H1 (cell line): ENCODE results near the gene ASCL2. TPM values are rescaled to one million over a fixed set of nuclear protein-coding genes. Genes with fewer than 3 reads are reported as not detected.

Source experiments
- CTCF ChIA-PET: fragments of 300-600 bp; sonication (Branson Sonifier 250); formaldehyde crosslinking; loops from one replicate; lab custom pipeline; 2021; ENCODE audit not compliant: partially characterized antibody; lab: Charles Lee
- POLR2A ChIA-PET: fragments of 300-600 bp; sonication (Branson Sonifier 250); formaldehyde crosslinking; loops from one replicate; lab custom pipeline; 2021; ENCODE audit warnings: inconsistent platforms; ENCODE audit not compliant: partially characterized antibody; lab: Charles Lee
- DNase-seq, 2 experiments: peaks; one replicate each; pipeline versions ENCODE4 v3.0.0 to v3.0.0-alpha.2; 2010 to 2022; ENCODE audit warnings: low spot score in 2 of 2, low read depth in 1 of 2, mixed read lengths in 1 of 2
- FAIRE-seq: peaks from 2 replicates; lab custom pipeline; 2011; peaks lifted over from hg19 to GRCh38; lab: Jason Lieb, UNC
- H2AFZ ChIP-seq: 2 replicates; pipeline ENCODE4 v1.8.1; 2012; ENCODE audit warnings: low read length, inconsistent platforms
- H2AK5ac ChIP-seq: 2 replicates; pipeline ENCODE4 v1.6.1; 2013; ENCODE audit warnings: low read depth, low read length
- H2BK120ac ChIP-seq: replicated peaks from 2 replicates; pipeline ENCODE3; 2013; ENCODE audit warnings: low read depth, low read length, inconsistent platforms
- H2BK12ac ChIP-seq: 2 replicates; pipeline ENCODE4 v1.6.1; 2013; ENCODE audit warnings: low read depth, low read length
- H2BK15ac ChIP-seq: 2 replicates; pipeline ENCODE4 v1.6.1; 2013; ENCODE audit warnings: low read length
- H2BK20ac ChIP-seq: 2 replicates; pipeline ENCODE4 v1.6.1; 2013; ENCODE audit warnings: low read length
- H2BK5ac ChIP-seq: 2 replicates; pipeline ENCODE4 v1.6.1; 2013; ENCODE audit warnings: low read depth, low read length
- H3K14ac ChIP-seq: 2 replicates; pipeline ENCODE4 v1.6.1; 2013; ENCODE audit warnings: inconsistent platforms; ENCODE audit not compliant: insufficient read length
- H3K18ac ChIP-seq: 2 replicates; pipeline ENCODE4 v1.6.1; 2013; ENCODE audit warnings: low read length; ENCODE audit errors: extremely low read depth
- H3K23ac ChIP-seq: 2 replicates; pipeline ENCODE4 v1.6.1; 2013; ENCODE audit warnings: inconsistent platforms; ENCODE audit not compliant: insufficient read length
- H3K23me2 ChIP-seq: 2 replicates; pipeline ENCODE4 v1.6.1; 2013; ENCODE audit warnings: low read depth, low read length
- H3K27ac ChIP-seq: 2 replicates; pipeline ENCODE4 v1.6.1; 2011; ENCODE audit warnings: low read depth, low read length, inconsistent platforms
- H3K27me3 ChIP-seq, 4 experiments: replicated peaks in 1 of 4; 1 replicate in 1 of 4; 2 replicates in 3 of 4; pipeline versions ENCODE4 v1.6.1 to v1.8.1; 2011 to 2013; ENCODE audit warnings: low read length in 3 of 4, mild to moderate bottlenecking in 3 of 4, inconsistent platforms in 2 of 4, mixed read lengths in 2 of 4, moderate library complexity in 1 of 4; ENCODE audit not compliant: control insufficient read depth in 3 of 4, insufficient read depth in 3 of 4; ENCODE audit errors: extremely low read depth in 1 of 4
- H3K36me3 ChIP-seq, 4 experiments: 2 replicates each; pipeline versions ENCODE4 v1.6.1 to v1.8.1; 2011 to 2013; ENCODE audit warnings: mild to moderate bottlenecking in 4 of 4, low read length in 3 of 4, moderate library complexity in 2 of 4, control low read depth in 1 of 4, inconsistent platforms in 1 of 4; ENCODE audit not compliant: insufficient read depth in 4 of 4, control insufficient read depth in 2 of 4
- H3K4ac ChIP-seq: replicated peaks from 2 replicates; pipeline ENCODE3; 2013; ENCODE audit warnings: low read length, low read depth, mixed read lengths, inconsistent platforms; ENCODE audit not compliant: insufficient read length
- H3K4me1 ChIP-seq, 4 experiments: replicated peaks in 1 of 4; 1 replicate in 1 of 4; 2 replicates in 3 of 4; pipeline versions ENCODE4 v1.6.1 to v1.8.1; 2011 to 2013; ENCODE audit warnings: low read length in 3 of 4, inconsistent platforms in 2 of 4, mixed read lengths in 1 of 4; ENCODE audit not compliant: insufficient read depth in 4 of 4, control insufficient read depth in 3 of 4
- H3K4me2 ChIP-seq, 2 experiments: 2 replicates each; pipeline versions ENCODE4 v1.6.1 to v1.8.1; 2011 to 2013; ENCODE audit warnings: low read depth in 2 of 2, low read length in 2 of 2, control low read depth in 1 of 2, inconsistent platforms in 1 of 2, mild to moderate bottlenecking in 1 of 2; ENCODE audit not compliant: insufficient read depth in 1 of 2
- H3K4me3 ChIP-seq, 4 experiments: fragments of 200-600, 300-600 bp in 1 of 4; sonication (generic), shearing (Covaris generic), sonication (Bioruptor Twin) in 1 of 4; 2 replicates each; pipeline versions ENCODE4 v1.5.1 to v1.8.1; 2011 to 2016; ENCODE audit warnings: low read length in 4 of 4, low read depth in 3 of 4, control low read depth in 2 of 4, inconsistent platforms in 2 of 4, mild to moderate bottlenecking in 2 of 4, mixed read lengths in 1 of 4, moderate library complexity in 1 of 4; ENCODE audit not compliant: insufficient read depth in 2 of 4; ENCODE audit errors: extremely low read depth in 1 of 4
- H3K56ac ChIP-seq: replicated peaks from 2 replicates; pipeline ENCODE3; 2013; ENCODE audit warnings: low read depth, mild to moderate bottlenecking, mixed read lengths, low read length, inconsistent platforms; ENCODE audit not compliant: insufficient read length
- H3K79me1 ChIP-seq: 2 replicates; pipeline ENCODE4 v1.6.1; 2013; ENCODE audit warnings: low read depth, low read length, control low read depth
- H3K79me2 ChIP-seq, 2 experiments: 2 replicates each; pipeline versions ENCODE4 v1.6.1 to v1.8.1; 2012 to 2013; ENCODE audit warnings: low read length in 2 of 2, mild to moderate bottlenecking in 2 of 2, inconsistent platforms in 1 of 2; ENCODE audit not compliant: insufficient read depth in 2 of 2, control insufficient read depth in 1 of 2
- H3K9ac ChIP-seq, 4 experiments: replicated peaks in 1 of 4; 1 replicate in 1 of 4; 2 replicates in 3 of 4; pipeline versions ENCODE4 v1.6.1 to v1.8.1; 2011 to 2013; ENCODE audit warnings: low read depth in 3 of 4, low read length in 3 of 4, control low read depth in 2 of 4, mild to moderate bottlenecking in 2 of 4, moderate library complexity in 2 of 4, inconsistent platforms in 1 of 4; ENCODE audit errors: extremely low read depth in 1 of 4
- H3K9me3 ChIP-seq, 2 experiments: 2 replicates each; pipeline versions ENCODE4 v1.6.1 to v1.8.1; 2012 to 2013; ENCODE audit warnings: mild to moderate bottlenecking in 2 of 2, moderate library complexity in 2 of 2, control low read depth in 1 of 2, inconsistent platforms in 1 of 2, low read depth in 1 of 2, low read length in 1 of 2, mixed read lengths in 1 of 2; ENCODE audit not compliant: insufficient read depth in 2 of 2
- H4K20me1 ChIP-seq, 2 experiments: replicated peaks in 1 of 2; 2 replicates each; pipeline versions ENCODE3 to v1.8.1; 2011 to 2013; ENCODE audit warnings: inconsistent platforms in 2 of 2, low read length in 2 of 2, mild to moderate bottlenecking in 1 of 2; ENCODE audit not compliant: insufficient read depth in 2 of 2, control insufficient read depth in 1 of 2
- H4K5ac ChIP-seq: 2 replicates; pipeline ENCODE4 v1.6.1; 2013; ENCODE audit warnings: low read length, low read depth, mixed read lengths, inconsistent platforms; ENCODE audit not compliant: insufficient read length
- H4K8ac ChIP-seq: 2 replicates; pipeline ENCODE4 v1.8.0; 2013; ENCODE audit warnings: mild to moderate bottlenecking, moderate library complexity, low read length, inconsistent platforms; ENCODE audit not compliant: insufficient read depth; ENCODE audit errors: extremely low read depth
- H4K91ac ChIP-seq: replicated peaks from 2 replicates; pipeline ENCODE3; 2013; ENCODE audit warnings: low read length, mixed read lengths, inconsistent platforms; ENCODE audit not compliant: insufficient read length
- ASH2L ChIP-seq: fragments of 200-600, 300-600 bp; sonication (generic); IDR thresholded peaks from one replicate; pipeline ENCODE4 v1.7.1; 2017; ENCODE audit warnings: low read length
- CBX8 ChIP-seq: fragments of 300-800, 300-1000 bp; sonication (generic); IDR thresholded peaks from 2 replicates; pipeline ENCODE4 v1.7.1; 2016; ENCODE audit warnings: low read depth, low read length, borderline replicate concordance
- JUN ChIP-seq: IDR thresholded peaks from 2 replicates; pipeline ENCODE4 v1.6.1; 2011; ENCODE audit warnings: low read depth, mild to moderate bottlenecking, improper control_type of control experiment, low read length
- KDM5A ChIP-seq: fragments of 200-600 bp; IDR thresholded peaks from 2 replicates; pipeline ENCODE4 v1.7.1; 2012; ENCODE audit warnings: mild to moderate bottlenecking, low read length, inconsistent platforms, mixed read lengths
- NANOG ChIP-seq: IDR thresholded peaks from 2 replicates; pipeline ENCODE4 v1.6.1; 2011; ENCODE audit warnings: low read length, low read depth, mild to moderate bottlenecking, inconsistent platforms; ENCODE audit not compliant: insufficient read depth, poor library complexity, severe bottlenecking
- NRF1 ChIP-seq: IDR thresholded peaks from 2 replicates; pipeline ENCODE4 v1.6.1; 2011; ENCODE audit warnings: mild to moderate bottlenecking, low read depth, low read length, improper control_type of control experiment
- PHF8 ChIP-seq: fragments of 200-600 bp; sonication (generic); conservative IDR thresholded peaks from 2 replicates; pipeline ENCODE4 v1.7.1; 2012; ENCODE audit warnings: low read depth, mild to moderate bottlenecking, inconsistent platforms, low read length, moderate library complexity
- RBBP5 ChIP-seq: IDR thresholded peaks from 2 replicates; pipeline ENCODE4 v1.7.1; 2012; ENCODE audit warnings: low read depth, mild to moderate bottlenecking, inconsistent platforms, low read length, moderate library complexity, borderline replicate concordance
- RFX5 ChIP-seq: IDR thresholded peaks from 2 replicates; pipeline ENCODE4 v1.6.1; 2011; ENCODE audit warnings: low read depth, low read length, improper control_type of control experiment, borderline replicate concordance
- SP1 ChIP-seq: IDR thresholded peaks from 2 replicates; pipeline ENCODE4 v1.6.1; 2011; ENCODE audit warnings: low read depth, low read length
- TAF7 ChIP-seq: optimal IDR thresholded peaks from 2 replicates; pipeline ENCODE3; 2011; ENCODE audit warnings: low read depth, mild to moderate bottlenecking, inconsistent platforms, low read length, moderate library complexity, borderline replicate concordance
- ZNF274 ChIP-seq: IDR thresholded peaks from 2 replicates; pipeline ENCODE4 v1.7.0; 2012; ENCODE audit warnings: low read length, borderline replicate concordance; ENCODE audit errors: extremely low read depth
- WGBS, 2 experiments: shearing (Covaris generic) in 1 of 2; methylation state at CpG; one replicate each; pipeline versions ENCODE4 v1.1.6 to v1.1.7; 2013 to 2015; ENCODE audit warnings: low lambda C conversion rate in 2 of 2, mixed read lengths in 2 of 2, inconsistent platforms in 1 of 2, low coverage in 1 of 2, missing lambda C conversion rate in 1 of 2; ENCODE audit not compliant: insufficient replicate concordance in 2 of 2, insufficient coverage in 1 of 2, insufficient read length in 1 of 2; ENCODE audit errors: extremely low coverage in 1 of 2, missing lambda C conversion rate in 1 of 2; 5-methylcytosine and 5-hydroxymethylcytosine counted together
- polyA plus RNA-seq, 7 experiments: library from polyadenylated mRNA; depleted of rRNA in 3 of 7; stranded (reverse) in 5 of 7; unstranded in 2 of 7; fragments of >200 nt in 5 of 7; fragments of 200-250 nt in 2 of 7; gene quantifications; 1 replicate in 5 of 7; 2 replicates in 1 of 7; 4 replicates in 1 of 7; pipeline versions ENCODE4 v1.2.1 to v1.2.3, GENCODE V29; 2011 to 2013; ENCODE audit warnings: missing spikeins in 2 of 7, mixed read lengths in 2 of 7
- total RNA-seq: library from RNA; stranded (reverse); fragmentation: NEBNext Ultra II Directional; extraction: Animal tissue kit (Norgen Biotek cat#: 25700); gene quantifications from 2 replicates; pipeline ENCODE4 v1.2.1, GENCODE V29; 2021
- TF ChIP-seq, protein P1 (sequence below): IDR thresholded peaks from 2 replicates; pipeline ENCODE4 v1.6.1; 2012; ENCODE audit warnings: inconsistent platforms

Gene ASCL2
- total and polyA plus RNA-seq, 2 of the 8 experiments (the other 6 are each of a cell fraction or from before 2014, with no cell fraction given), result 0.51 to 0.56 TPM

DNA sequence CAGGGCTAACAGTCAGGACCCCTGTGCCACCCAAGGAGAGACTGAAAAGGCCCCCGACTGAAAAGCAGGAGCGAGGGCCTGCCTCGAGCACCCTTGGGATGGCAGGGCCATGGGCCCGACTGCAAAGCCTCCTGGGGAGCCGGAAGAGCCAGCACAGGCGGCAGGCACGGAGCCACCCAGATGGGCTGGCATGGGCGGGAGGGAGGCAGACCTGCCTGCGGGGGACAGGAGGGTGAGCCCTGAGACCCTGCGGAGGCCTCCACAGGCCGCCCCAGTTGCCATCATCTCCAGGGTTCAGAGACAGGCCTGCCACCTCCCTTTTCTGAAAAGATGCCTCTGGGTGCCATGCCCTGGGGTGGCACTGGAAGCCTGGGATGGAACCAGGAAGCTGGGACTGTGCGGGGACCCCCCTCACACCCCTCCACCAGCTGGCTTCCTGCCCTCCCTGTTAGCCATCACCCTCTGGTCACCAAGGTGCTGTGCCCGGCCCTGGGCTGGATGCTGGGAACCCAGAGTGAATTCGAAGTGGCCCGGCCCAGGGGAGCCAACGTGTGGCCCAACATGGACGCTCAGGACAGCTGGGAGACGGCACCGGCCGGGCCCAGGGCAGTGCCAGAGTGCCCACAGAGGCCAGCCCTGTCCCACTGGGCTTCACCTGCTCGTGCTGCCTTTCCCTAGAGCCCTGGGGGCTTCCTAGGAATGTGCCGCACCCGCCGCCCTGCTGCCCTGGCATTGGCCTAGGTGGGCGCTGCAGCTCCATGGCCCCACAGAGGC is 45.2 kb upstream of the ASCL2 start:
- H3K56ac ChIP-seq, result no peak overlapping the region
- ChIA-PET POLR2A (no interaction called here), CTCF (interaction anchor here (0.8 to 3.8 kb wide), 10 partner anchors 10 to 525 kb away, joined by 3 to 34 read pairs (median 3); no protein-coding TSS in a partner anchor)
- H3K79me1 ChIP-seq, result no peaks in the 10 kb centered on the region
- no peak overlapping the region for H2BK12ac ChIP-seq
- H2AK5ac ChIP-seq, result no peak overlapping the region
- H3K4me2 ChIP-seq, result no peak overlapping the region
- peaks cover 0 to 2% of the 10 kb centered on the region in 2 experiments for H4K20me1 ChIP-seq
- no peak overlapping the region for H3K9ac ChIP-seq
- H4K5ac ChIP-seq, result no peak overlapping the region
- no peak overlapping the region for H2BK20ac ChIP-seq
- no peaks in the 10 kb centered on the region for H3K79me2 ChIP-seq
- TF ChIP-seq SP1 (no peak), TAF7 (no peak), ZNF274 (no peak), CBX8 (no peak), RFX5 (no peak), NANOG (no peak), RBBP5 (no peak), KDM5A (no peak), JUN (no peak), NRF1 (no peak), ASH2L (no peak), PHF8 (no peak)
- TF ChIP-seq, protein P1, sequence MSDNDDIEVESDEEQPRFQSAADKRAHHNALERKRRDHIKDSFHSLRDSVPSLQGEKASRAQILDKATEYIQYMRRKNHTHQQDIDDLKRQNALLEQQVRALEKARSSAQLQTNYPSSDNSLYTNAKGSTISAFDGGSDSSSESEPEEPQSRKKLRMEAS, result no peak
- H2AFZ ChIP-seq, result no peak overlapping the region
- DNase-seq (no peak), FAIRE-seq (no peak)
- H4K91ac ChIP-seq, result no peak overlapping the region
- H3K9me3 ChIP-seq, result no peaks in the 10 kb centered on the region
- no peak overlapping the region for H2BK5ac ChIP-seq
- no peak overlapping the region for H3K27ac ChIP-seq
- H4K8ac ChIP-seq, result no peak overlapping the region
- H3K36me3 ChIP-seq, result no peaks in the 10 kb centered on the region
- WGBS, 2 experiments, result 89% methylated on average over 23 of the region's 25 CpGs; no CpG with 5 or more reads in 1 of the 2 experiments
- H2BK120ac ChIP-seq, result no peak overlapping the region
- H3K23ac ChIP-seq, result no peak overlapping the region
- H3K4ac ChIP-seq, result no peak overlapping the region
- no peak overlapping the region for H3K14ac ChIP-seq
- H3K18ac ChIP-seq, result no peak overlapping the region
- H3K4me3 ChIP-seq, result no peak overlapping the region
- H3K23me2 ChIP-seq, result no peaks in the 10 kb centered on the region
- H3K27me3 ChIP-seq, result peaks cover 0 to 2% (median 0%) of the 10 kb centered on the region in 4 experiments; a peak in 1 of 7 replicates
- no peaks in the 10 kb centered on the region for H3K4me1 ChIP-seq
- no peak overlapping the region for H2BK15ac ChIP-seq
